ENCODE measurements around the gene SDHAF2. TPM values are rescaled to one million over a fixed set of nuclear protein-coding genes. Genes with fewer than 3 reads are reported as not detected.

SDHAF2 gene
- total and polyA plus RNA-seq, 9 of the 15 experiments (the other 6 are each of a cell fraction or from before 2014, with no cell fraction given): 21.2 to 144 (median 40.4) TPM

DNA sequence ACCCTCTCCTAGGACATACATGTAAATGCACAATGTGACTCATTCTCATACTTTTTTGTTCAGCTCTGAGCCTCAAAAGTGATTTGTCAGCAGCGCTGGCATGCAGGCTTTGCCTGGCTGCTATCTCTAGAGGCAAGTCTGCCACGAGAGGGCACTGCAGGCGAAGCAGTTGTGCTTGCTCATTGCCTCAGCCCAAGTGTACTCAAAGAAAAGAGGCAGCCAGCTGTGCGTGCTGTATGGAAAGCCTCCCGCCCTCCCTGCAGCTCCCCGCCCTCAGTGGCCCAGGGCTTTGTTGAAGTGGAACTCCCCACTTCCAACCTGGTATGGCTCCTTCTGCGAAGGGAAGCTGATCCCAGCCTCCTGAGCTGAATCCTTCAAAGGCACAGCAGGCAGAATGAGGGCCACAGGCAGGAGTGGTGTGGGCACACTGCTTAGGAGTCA lies 16.3 kb downstream of the SDHAF2 start (continued):
- TF ChIP-seq RBM34 (IDR thresholded peaks at IDR 0.05; ENCODE audit: borderline replicate concordance, insufficient read depth, low read length): no peak
- TF ChIP-seq, protein P1, sequence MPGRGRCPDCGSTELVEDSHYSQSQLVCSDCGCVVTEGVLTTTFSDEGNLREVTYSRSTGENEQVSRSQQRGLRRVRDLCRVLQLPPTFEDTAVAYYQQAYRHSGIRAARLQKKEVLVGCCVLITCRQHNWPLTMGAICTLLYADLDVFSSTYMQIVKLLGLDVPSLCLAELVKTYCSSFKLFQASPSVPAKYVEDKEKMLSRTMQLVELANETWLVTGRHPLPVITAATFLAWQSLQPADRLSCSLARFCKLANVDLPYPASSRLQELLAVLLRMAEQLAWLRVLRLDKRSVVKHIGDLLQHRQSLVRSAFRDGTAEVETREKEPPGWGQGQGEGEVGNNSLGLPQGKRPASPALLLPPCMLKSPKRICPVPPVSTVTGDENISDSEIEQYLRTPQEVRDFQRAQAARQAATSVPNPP (IDR thresholded peaks at IDR 0.05; ENCODE audit: borderline replicate concordance, insufficient read depth, insufficient read length): no peak
- TF ChIP-seq BHLHE40 (IDR thresholded peaks at IDR 0.05; ENCODE audit: low read length): 0 out of 2 replicates have a peak, but pooled peaks have one; percentile 22
- 0 out of 2 replicates have a peak, but pooled peaks have one; percentile 27 for TF ChIP-seq KLF16 (IDR thresholded peaks at IDR 0.05)
- TF ChIP-seq CC2D1A (IDR thresholded peaks at IDR 0.05): no peak
- no peak for TF ChIP-seq KAT2B (IDR thresholded peaks at IDR 0.05; ENCODE audit: low read depth, low read length)
- TF ChIP-seq, protein P2, sequence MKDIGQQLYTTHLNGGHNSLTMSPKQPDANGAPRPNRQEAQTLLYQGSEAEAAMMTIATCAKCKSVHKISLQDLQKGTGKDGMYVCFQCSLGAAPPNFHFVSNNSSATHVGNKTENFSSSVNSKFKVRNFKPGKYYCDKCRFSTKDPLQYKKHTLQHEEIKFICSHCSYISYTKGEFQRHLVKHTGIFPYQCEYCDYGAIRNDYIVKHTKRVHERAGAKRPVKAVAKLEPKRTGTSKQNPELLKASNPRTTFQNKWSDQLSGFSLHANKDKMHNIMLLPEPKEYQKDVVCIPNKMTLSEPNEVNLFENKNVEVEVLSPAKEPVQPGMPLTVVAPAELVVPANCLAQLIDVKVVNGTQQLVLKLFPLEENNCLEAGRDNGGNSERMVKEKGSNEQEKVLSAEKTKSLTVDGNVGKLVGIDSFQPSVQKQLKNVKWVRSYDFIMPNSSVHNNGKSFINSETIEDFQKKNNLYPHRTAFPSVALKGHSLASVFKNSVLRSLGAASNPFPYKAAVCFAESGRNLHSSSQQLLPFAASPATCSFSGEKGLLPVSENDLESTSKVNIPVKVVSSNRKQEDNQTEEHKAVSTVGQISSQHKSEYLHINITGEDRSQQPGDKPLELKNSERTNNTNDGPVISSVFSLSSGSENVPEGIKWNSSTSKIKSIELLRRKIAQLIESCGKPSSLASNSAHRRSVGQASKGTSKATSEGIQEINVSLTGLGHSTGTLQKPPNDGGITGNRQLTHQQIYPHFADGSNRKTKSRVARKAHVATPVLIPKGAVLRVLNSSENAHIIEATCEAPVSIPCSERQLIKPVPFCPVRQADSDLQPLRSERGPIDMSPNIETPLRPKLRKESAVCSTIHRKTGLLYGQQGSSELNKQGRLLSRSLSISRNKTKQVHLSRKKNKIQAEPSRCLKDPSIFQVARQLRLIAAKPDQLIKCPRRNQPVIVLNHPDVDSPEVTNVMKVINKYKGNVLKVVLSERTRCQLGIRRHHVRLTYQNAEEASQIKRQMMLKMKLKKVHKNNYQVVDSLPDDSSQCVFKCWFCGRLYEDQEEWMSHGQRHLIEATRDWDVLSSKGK (CRISPR knock-in tag; IDR thresholded peaks at IDR 0.05): no peak
- TF ChIP-seq NCOA2 (IDR thresholded peaks at IDR 0.05; ENCODE audit: partially characterized antibody in 2 of 2): no peak
- no peak for TF ChIP-seq MEF2D (tag; conservative IDR thresholded peaks at IDR 0.05; ENCODE audit: low read depth)
- TF ChIP-seq ZNF224 (CRISPR knock-in tag; IDR thresholded peaks at IDR 0.05): no peak
- TF ChIP-seq STAT5B (CRISPR knock-in tag; IDR thresholded peaks at IDR 0.05): no peak
- TF ChIP-seq SMAD2 (IDR thresholded peaks at IDR 0.05; ENCODE audit: low read depth, low read length): no peak
- TF ChIP-seq, protein P3, sequence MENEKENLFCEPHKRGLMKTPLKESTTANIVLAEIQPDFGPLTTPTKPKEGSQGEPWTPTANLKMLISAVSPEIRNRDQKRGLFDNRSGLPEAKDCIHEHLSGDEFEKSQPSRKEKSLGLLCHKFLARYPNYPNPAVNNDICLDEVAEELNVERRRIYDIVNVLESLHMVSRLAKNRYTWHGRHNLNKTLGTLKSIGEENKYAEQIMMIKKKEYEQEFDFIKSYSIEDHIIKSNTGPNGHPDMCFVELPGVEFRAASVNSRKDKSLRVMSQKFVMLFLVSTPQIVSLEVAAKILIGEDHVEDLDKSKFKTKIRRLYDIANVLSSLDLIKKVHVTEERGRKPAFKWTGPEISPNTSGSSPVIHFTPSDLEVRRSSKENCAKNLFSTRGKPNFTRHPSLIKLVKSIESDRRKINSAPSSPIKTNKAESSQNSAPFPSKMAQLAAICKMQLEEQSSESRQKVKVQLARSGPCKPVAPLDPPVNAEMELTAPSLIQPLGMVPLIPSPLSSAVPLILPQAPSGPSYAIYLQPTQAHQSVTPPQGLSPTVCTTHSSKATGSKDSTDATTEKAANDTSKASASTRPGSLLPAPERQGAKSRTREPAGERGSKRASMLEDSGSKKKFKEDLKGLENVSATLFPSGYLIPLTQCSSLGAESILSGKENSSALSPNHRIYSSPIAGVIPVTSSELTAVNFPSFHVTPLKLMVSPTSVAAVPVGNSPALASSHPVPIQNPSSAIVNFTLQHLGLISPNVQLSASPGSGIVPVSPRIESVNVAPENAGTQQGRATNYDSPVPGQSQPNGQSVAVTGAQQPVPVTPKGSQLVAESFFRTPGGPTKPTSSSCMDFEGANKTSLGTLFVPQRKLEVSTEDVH (IDR thresholded peaks at IDR 0.05; ENCODE audit: low read depth, partially characterized antibody): no peak
- TF ChIP-seq NR3C1 (CRISPR knock-in tag; IDR thresholded peaks at IDR 0.05): no peak
- TF ChIP-seq, protein P4, sequence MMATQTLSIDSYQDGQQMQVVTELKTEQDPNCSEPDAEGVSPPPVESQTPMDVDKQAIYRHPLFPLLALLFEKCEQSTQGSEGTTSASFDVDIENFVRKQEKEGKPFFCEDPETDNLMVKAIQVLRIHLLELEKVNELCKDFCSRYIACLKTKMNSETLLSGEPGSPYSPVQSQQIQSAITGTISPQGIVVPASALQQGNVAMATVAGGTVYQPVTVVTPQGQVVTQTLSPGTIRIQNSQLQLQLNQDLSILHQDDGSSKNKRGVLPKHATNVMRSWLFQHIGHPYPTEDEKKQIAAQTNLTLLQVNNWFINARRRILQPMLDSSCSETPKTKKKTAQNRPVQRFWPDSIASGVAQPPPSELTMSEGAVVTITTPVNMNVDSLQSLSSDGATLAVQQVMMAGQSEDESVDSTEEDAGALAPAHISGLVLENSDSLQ (IDR thresholded peaks at IDR 0.05): peak; percentile 22; the same call in 1 of the 2 replicates
- TF ChIP-seq, protein P5, sequence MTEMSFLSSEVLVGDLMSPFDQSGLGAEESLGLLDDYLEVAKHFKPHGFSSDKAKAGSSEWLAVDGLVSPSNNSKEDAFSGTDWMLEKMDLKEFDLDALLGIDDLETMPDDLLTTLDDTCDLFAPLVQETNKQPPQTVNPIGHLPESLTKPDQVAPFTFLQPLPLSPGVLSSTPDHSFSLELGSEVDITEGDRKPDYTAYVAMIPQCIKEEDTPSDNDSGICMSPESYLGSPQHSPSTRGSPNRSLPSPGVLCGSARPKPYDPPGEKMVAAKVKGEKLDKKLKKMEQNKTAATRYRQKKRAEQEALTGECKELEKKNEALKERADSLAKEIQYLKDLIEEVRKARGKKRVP (CRISPR knock-in tag; IDR thresholded peaks at IDR 0.05): no peak
- TF ChIP-seq GATAD2A (IDR thresholded peaks at IDR 0.05): no peak
- TF ChIP-seq, protein P6, sequence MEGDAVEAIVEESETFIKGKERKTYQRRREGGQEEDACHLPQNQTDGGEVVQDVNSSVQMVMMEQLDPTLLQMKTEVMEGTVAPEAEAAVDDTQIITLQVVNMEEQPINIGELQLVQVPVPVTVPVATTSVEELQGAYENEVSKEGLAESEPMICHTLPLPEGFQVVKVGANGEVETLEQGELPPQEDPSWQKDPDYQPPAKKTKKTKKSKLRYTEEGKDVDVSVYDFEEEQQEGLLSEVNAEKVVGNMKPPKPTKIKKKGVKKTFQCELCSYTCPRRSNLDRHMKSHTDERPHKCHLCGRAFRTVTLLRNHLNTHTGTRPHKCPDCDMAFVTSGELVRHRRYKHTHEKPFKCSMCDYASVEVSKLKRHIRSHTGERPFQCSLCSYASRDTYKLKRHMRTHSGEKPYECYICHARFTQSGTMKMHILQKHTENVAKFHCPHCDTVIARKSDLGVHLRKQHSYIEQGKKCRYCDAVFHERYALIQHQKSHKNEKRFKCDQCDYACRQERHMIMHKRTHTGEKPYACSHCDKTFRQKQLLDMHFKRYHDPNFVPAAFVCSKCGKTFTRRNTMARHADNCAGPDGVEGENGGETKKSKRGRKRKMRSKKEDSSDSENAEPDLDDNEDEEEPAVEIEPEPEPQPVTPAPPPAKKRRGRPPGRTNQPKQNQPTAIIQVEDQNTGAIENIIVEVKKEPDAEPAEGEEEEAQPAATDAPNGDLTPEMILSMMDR (IDR thresholded peaks at IDR 0.05 in 2 of 3, conservative IDR thresholded peaks at IDR 0.05 in 1 of 3; ENCODE audit: insufficient read depth in 2 of 3, low read depth in 1 of 3, low read length in 3 of 3): peak; percentile 82 to 90 (median 89)
